ENCODE data around the gene SLIT1.

DNA sequence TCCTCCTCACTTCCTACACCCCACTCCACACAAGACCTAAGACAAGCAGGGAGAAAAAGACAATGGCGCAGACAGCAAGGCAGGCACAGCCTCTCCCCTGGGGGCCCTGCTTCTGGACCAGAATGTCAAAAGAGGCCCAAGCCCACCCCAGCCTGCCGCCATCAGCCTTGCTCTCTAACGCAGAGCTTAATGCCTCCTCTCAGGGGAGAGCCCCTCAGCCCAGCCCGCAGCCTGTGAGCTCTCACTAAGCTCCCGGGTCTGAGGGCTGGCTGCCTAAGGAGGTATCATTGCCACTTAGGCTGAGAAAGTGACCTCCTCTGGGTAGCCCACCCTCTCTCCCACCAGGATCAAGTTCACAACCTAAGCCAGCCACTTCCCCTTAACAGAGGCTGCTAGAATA, 16.7 kb downstream of the SLIT1 start:
- TF ChIP-seq, protein P1, sequence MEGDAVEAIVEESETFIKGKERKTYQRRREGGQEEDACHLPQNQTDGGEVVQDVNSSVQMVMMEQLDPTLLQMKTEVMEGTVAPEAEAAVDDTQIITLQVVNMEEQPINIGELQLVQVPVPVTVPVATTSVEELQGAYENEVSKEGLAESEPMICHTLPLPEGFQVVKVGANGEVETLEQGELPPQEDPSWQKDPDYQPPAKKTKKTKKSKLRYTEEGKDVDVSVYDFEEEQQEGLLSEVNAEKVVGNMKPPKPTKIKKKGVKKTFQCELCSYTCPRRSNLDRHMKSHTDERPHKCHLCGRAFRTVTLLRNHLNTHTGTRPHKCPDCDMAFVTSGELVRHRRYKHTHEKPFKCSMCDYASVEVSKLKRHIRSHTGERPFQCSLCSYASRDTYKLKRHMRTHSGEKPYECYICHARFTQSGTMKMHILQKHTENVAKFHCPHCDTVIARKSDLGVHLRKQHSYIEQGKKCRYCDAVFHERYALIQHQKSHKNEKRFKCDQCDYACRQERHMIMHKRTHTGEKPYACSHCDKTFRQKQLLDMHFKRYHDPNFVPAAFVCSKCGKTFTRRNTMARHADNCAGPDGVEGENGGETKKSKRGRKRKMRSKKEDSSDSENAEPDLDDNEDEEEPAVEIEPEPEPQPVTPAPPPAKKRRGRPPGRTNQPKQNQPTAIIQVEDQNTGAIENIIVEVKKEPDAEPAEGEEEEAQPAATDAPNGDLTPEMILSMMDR (IDR thresholded peaks at IDR 0.05), result no peak
- no peak for TF ChIP-seq POLR2A (IDR thresholded peaks at IDR 0.05)
